ENCODE data around the gene TMEM80. TPM values are rescaled to one million over a fixed set of nuclear protein-coding genes. Genes with fewer than 3 reads are reported as not detected.

Gene TMEM80
- total and polyA plus RNA-seq, 9 of the 15 experiments (the other 6 are each of a cell fraction or from before 2014, with no cell fraction given): 5.1 to 30.1 (median 12.4) TPM

- TF ChIP-seq ZNF318 (IDR thresholded peaks at IDR 0.05; ENCODE audit: borderline replicate concordance in 1 of 2, low read depth in 1 of 2) (no peak), SPI1 (IDR thresholded peaks at IDR 0.05; ENCODE audit: borderline replicate concordance, low read depth, low read length) (no peak), DMBX1 (CRISPR knock-in tag; IDR thresholded peaks at IDR 0.05; ENCODE audit: borderline replicate concordance) (no peak), PCBP1 (IDR thresholded peaks at IDR 0.05; ENCODE audit: low read depth, low read length, poor library complexity, severe bottlenecking) (no peak), RCOR1 (IDR thresholded peaks at IDR 0.05; ENCODE audit: borderline replicate concordance in 1 of 2, low read depth in 2 of 2, low read length in 2 of 2) (peak in 1 of 2 experiments; percentile 60; a peak in 2 of 4 replicates), NR4A1 (CRISPR knock-in tag; IDR thresholded peaks at IDR 0.05) (no peak), NR4A1 (tag; IDR thresholded peaks at IDR 0.05) (no peak), ZNF408 (CRISPR knock-in tag; IDR thresholded peaks at IDR 0.05; ENCODE audit: low read depth) (no peak), AFF4 (CRISPR knock-in tag; IDR thresholded peaks at IDR 0.05) (no peak), MCM5 (IDR thresholded peaks at IDR 0.05; ENCODE audit: low read depth) (no peak), CBX5 (IDR thresholded peaks at IDR 0.05; ENCODE audit: borderline replicate concordance, low read depth) (no peak)
- TF ChIP-seq, protein P1, sequence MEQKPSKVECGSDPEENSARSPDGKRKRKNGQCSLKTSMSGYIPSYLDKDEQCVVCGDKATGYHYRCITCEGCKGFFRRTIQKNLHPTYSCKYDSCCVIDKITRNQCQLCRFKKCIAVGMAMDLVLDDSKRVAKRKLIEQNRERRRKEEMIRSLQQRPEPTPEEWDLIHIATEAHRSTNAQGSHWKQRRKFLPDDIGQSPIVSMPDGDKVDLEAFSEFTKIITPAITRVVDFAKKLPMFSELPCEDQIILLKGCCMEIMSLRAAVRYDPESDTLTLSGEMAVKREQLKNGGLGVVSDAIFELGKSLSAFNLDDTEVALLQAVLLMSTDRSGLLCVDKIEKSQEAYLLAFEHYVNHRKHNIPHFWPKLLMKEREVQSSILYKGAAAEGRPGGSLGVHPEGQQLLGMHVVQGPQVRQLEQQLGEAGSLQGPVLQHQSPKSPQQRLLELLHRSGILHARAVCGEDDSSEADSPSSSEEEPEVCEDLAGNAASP (IDR thresholded peaks at IDR 0.05): no peak
These were observed 4.6 kb upstream of the TMEM80 start (continued) for GRCh38 chr11:690738-691633.
